NCI-H526 treated with DMSO at 0.1 percent for 48 hours (cell line): ENCODE results near the gene MYH15.

ENCODE experiments used
- DNase-seq: peaks from one replicate; lab custom pipeline; 2025; lab: John Stamatoyannopoulos, UW

The MYH15 gene

DNA sequence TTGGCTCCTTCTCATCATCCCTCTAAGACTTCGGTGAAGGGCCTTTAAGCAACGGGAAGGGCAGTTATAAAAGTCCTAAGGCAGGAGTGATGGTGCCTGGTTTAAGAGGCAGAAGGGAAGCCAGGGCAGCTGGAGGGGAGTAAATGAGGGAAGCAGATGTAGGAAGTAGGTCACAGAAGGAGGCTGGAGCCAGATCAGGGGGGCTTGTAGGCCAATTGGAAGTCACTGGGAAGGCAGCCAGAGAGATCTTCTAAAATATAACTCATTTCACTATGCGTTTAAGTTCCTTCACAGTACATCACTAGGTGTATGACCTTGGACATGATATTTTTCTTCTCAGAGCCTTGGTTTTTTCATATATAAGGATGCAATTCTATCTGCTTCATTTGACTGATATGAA, 94.7 kb downstream of the MYH15 start:
- DNase-seq: no peak

DNA sequence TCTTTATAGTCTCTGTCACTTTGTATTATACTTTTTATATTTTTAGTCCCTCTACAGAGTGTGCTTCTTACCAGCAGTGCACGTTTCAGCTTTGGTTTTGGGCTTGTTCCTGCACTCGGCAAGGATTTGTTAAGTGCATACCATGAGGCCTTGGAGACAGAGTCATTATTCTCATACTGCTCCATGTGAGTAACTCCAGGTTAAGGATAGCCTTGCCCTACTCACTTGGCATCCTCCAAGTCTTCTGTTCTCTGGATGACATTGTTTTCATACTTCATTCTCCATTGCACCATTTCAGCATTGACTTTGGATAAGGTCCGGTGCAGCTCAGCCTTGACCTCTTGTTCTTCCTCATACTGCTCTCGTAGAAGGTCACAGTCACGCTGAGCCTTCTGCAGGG, 96.4 kb downstream of the MYH15 start:
- no peak for DNase-seq

DNA sequence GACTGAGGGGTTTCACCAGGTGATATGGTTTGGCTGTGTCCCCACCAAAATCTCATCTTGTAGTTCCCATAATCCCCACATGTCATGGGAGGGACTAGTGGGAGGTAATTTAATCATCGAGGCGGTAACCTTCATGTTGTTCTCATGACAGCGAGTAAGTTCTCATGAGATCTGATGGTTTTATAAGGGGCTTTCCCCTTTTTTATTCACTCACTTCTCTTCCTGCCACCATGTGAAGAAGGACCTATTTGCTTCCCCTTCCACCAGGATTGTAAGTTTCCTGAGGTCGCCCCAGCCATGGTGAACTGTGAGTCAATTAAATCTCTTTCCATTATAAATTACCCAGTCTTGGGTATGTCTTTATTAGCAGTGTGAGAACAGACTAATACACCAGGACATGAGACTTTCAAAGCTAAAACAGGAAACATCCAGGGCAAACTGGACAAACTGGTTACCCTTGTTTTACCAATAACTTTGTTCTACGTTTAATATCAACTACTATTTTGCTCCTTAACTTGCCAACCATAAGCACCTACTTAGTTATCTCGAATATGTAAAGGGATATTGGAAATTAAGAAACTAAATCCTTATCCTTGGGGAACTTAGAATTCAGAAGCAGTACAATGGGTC, 98.2 kb downstream of the MYH15 start:
- no peak for DNase-seq

DNA sequence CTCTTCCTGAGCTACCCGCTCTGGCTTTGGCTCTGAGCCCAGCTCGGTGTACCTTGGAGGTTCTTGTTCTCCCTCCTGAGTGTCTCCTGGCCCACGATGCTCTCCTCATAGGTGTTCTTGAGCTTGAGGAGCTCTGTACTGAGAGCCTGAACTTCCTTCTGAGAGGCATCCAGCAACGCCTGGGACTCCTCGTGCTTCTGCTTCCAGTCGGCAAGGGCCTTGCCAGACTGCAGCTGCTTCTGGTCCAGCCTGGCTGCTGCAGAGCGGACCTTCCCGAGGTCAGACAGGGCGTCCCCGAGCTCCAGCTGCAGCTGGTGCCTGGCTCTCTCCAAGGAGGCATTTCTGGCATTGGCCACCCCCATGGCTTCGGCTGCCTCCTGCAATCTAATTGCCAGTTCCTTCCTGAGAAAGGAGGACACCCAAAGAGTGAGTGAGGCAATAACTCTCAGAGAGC, 99.8 kb downstream of the MYH15 start:
- DNase-seq: no peak

DNA sequence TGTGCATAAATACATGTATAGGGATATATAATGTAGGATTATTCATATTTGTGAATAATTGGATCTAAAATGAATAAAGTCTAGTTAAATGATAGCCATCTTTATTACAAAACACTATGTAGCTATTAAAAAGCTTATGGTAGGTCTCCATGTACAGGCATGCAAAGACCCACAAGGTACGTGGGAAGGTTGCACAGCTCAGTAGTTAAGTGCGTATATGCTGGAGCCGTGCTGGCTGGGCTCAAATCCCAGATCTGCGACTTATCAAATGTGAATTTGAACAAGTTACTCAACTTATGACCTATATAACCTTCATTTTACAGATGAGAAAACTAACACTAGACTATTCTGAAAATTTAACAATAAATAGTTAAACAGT, 100.6 kb downstream of the MYH15 start:
- no peak for DNase-seq

DNA sequence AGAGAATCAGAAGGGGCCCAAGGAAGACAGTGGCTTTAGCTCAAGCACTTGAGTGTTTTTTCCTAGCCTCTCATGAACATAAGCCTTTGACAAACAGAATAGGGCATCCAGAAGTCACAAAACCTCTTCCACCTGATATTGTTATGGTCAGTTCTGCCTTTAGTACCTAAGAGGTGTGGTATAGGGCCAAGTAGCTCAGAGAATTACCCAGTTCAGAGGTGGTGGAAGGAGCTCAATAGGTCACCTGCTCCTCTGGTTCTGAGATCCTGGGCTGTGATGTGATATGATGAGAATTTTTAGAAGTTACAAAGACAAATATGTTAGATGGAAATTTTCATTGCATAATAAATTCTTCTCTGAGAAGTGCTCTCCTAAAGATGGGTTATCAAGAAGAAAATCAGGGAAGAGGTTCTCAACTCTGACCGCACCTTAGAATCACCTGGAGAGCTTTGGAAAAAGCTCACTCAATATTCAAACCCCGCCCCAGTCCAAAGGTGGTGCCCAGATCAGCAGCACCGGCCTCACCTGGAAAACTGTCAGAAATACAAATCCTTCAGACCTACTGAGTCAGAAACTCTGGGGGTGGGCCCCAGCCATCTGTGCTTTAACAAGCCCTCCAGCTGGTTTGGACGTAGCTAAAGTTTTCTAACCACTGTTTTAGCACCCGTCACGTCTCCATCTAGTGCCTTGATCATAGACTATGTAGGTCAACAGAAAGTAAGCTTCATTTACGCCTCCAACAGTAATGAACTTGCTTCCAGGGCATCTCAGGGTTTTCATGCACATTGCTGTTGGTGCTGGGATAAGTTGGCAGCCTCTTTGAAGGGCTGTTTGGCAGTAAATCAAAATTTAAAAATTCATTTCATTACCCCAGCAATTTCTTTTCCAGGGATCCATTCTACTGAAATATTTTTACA, 101.3 kb downstream of the MYH15 start:
- DNase-seq: no peak

DNA sequence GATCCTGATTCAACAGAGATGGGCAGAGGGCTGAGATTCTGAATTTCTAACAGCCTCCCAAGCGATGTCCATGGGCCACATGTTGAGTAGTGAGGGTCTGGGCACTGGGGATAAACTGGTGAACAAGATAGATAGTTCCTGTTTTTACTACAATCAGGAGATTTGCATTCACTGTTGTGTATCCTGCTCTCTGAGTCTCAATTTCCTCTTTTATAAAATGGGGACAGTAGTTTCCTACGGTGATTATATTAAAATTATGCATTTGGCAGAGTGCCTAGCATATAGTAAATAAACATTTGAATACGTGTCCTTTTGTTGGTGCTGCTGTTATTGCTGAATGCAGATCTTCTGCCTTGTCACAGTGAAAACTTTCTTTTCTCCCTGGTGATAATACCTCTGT, 102.5 kb downstream of the MYH15 start:
- DNase-seq: peak; percentile 82

DNA sequence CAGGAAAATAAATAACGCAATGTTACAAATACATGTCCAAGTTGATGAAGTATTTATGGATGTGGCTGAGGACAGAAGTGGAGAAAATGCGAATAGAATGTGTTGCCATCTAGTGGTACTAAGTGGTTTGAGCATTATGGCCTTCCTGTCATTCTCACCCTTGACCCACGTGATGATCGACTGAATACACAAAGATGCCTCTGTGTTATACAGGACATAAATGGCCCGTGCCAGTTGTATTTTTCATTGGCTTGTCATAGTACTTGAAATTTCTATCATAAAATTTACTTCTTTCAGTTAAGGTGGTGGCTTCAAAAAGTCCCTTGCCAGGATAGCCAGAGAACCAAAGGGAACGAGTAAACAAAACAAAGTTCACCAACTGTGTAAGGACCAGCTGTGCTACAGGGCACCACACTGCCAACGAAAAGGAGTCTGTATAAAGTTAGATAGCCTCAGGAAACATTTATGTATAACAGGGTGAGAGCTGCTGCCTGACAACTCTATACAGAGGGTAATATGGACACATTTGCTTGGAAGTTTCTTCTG, 103.7 kb downstream of the MYH15 start:
- DNase-seq: no peak

DNA sequence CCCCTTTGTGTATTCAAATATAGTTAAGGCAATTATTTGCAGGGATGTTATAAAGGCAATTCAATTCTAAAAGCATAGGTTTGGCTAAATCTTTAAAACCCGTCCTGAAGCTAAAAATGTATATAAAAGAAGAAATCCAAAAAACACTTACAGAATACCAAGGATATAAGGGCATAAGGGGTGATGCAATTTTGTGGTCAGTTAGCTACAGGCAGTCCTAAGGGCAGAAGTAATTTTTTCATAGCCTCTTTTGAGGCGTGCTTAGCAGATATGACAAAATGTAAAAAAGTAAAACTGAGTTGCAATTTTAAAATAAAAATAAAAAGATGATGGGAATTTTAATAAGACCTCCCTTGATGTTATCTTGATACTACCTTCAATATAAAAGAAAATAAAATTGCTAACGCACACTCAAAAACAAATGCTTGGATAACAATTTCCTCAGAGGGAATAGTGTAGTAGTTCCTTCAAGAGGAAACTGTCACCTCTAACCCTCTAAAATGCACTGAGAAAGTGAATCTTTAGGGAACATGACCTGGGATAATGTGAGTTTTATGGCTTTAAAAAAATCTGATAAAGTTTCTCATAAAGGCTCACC, 104.2 kb downstream of the MYH15 start:
- no peak for DNase-seq

DNA sequence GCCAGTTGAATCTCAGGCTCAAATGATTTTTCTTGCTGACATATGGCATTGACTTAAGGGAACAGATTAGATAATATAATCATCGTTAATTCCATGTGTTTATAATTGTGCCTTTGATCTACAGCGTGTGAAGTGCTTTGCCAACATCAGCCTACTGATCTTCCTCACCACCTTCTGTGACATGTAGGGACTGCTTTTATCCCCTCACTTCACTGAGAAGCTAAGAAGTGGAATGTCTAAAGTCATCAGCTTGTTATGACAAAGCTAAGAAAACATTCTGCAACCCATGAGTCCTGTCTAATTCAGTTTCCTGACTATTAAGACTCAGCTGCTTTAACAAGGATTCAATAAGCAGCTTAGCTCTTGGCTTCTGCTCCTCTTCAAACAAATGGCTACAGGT, 106.0 kb downstream of the MYH15 start:
- no peak for DNase-seq

DNA sequence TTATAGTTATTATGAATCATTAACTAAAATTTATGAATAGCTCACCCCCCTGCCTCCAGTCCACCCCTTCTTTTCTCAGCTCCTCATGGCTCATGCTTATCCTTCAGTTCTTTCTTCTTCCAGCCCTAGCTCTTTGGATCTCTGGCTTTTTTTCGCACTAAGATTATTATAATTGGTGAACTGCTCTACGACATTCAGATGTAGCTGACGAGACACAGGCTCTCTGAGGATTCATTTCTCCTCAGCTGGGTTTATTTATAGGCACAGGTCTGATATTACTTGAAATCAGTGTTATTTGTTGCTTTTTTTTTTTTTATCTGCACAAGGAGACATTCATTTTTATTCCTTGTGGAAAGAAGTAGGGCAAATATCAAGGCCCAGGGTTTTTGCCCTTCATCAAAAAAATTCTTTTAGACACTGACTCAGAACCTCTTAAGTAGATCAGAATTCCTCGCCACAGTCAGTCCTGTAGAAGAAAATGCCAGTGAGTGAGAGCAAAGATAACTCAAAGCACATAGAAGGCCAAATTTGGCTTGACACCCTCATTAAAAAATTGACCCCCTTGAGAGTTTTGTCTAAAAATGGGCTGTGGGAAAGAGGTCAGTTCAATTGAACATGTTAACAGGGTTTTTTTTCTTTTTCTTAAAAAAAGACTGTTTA, 106.6 kb downstream of the MYH15 start:
- DNase-seq: no peak

DNA sequence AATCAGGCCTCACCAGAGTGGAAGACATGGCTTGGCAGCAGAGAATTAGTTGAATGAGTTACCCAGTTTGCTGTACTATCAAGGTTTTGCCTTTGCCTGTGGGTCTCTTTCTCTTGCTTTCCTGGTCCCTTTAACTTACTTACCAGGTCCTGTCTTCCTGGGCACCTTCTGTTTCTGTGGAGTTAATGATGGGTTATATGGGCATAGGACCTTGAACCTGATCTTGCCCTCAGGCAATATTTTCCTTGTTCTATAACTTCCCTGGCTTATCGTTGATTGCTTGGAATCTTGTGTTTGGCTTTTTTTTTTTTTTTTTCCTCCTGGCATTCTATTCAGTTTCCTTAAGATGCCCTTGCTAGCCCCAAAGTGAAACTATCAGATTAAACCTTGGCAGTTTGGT, 107.2 kb downstream of the MYH15 start:
- DNase-seq: no peak

DNA sequence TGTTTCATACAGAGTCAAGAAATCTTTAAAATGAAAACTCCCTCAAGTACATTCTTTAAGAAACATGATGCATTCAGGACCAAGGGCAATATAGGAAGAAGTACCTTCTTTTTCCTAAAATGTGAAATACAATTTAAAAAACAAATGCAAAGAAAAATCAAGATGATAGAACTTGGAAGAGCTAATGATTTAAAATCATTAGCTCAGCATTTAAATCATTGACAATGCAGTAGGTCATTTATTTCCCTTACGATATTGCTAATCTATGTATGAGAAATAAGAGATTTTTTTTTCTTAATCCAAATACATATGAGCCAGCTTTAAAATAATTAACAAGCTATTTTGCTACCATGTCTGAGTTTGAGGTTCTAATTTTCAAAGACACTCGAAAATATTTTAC, 108.6 kb downstream of the MYH15 start:
- no peak for DNase-seq

DNA sequence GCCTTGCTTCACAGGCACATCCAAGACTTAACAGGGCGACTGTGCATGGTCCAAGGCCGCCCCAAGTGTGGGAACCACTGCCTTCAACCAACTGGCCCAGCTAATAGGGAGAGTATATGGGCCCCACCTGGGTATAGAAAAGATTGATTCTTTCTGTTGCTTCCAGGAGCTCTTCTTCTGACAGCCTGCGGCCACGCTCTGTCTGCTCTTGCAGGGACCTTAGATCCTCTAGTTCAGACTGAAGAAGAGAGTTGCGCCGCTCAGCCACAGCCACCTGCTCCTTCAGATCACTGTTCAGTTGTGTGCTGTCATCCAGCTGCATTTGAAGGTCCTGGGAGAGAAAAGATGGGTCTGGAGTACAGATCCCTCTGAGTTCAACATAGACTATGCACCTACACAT, 111.9 kb downstream of the MYH15 start:
- no peak for DNase-seq

DNA sequence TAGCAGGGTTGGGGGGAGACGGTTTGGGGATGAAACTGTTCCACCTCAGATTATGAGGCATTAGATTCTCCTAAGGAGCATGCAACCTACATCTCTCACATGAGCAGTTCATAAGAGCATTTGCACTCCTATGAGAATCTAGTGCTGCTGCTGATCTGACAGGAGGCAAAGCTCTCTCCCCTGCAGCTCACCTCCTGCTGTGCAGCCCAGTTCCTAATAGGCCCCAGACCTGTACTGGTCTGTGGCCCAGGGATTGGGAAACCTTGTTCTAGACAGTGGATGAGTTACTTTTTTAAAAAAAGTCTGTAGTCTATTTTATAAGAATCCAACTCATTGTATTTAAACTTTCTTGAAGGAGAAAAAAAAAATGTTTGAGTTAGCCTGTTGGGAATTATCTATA, 114.1 kb downstream of the MYH15 start:
- DNase-seq: no peak

DNA sequence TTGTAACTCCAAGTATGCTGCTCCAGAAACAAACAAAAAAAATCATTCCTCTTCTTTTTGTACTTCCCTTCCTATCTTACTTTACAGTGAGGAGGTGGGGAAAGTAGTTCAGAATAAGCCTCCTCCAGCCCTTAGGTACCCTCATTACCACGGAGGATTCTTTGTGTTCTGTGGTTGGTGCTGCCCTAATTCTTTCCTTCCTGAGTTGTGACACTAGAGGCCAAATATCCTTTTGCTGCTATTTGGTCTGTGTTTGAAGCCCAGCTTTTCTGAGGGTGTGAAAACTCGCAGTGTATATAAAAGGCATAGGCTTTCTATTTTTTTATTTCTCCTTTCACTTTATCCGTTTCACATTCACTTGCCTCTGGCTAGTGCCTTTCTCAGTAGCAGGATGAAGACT, 115.8 kb downstream of the MYH15 start:
- DNase-seq: no peak

DNA sequence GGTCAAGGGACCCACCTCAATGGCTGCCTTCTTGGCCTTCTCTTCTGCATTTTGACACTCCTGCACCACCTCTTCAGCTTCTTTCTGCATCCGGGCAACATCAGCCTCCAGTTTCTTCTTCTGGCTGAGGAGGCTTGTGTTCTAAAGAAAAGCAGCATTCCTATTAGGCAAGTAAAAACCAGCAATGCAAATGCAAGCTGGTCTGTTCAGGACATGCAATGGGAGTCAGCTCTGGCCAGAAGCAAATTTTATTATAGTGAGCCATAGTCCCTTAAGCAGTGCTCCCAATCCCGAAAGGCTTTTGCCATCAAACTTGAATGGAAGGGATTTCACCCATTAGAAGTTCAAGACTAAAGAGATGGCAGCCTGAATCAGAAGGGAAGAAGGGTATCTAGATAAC, 116.4 kb downstream of the MYH15 start:
- no peak for DNase-seq

DNA sequence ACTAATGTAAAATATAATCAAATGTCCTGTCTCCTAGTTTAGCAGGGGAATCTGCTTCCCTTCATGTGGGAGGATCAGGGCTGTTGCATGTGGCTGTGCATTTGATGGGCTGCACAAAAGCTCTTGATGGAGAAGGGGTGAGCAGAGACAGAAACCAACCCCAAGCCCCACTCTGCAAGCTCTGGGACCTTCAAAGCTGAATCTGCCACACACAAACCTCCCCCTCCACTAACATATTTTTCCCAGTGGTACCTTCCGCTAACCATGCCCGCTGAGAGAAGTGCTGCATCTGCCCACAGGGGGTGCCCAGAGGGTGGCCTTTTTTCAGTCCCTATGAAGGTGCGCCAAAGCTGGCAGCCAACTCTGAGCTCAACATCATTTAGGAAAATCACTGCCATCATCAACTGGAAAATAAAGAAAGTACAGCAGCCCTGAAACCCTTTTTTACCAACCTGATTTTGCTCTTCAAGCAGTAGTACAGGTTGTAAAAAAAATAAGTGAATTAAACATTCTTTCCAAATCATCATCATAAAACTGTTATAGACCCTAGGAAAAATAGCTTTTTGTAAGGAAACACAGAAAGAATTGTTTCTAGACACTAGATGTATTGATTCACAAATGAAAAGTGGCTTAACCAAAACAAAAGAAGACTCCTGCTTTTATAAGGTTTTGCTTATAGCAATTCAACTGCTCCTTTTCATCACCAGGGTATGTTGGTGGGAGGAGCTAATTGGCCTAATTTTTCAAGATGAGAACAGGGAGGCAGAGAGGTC, 117.1 kb downstream of the MYH15 start:
- no peak for DNase-seq

DNA sequence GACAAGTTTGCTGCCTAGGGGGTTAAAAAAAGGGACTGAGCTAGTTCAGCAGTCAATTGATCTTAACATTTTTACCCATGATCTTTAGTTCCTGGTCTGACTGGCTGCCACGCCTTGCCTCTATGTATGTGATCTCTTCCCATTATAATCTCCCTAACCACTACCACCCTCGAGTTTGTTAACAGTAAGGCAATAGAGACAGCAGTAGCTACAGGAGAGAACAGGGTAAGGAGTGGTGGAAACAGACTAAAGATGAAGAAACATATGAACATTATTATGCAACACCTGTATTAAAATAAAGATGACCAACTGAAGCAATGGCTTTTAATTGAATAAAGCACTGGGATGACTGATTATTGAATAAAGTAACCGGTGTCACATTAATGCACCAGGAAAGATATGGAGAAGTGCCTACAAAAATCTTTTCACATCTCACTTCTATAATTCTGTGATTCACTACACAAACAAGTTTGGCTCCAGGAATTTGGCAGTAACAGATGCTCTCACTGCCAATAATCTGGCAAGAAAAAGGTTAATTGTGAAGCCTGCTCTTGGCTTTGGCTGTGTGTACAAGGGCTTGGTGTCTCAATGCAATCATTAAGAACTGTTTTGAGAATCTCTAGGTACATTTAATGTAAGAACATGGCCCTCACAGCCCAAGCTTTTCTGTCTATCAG, 118.3 kb downstream of the MYH15 start:
- DNase-seq: no peak

DNA sequence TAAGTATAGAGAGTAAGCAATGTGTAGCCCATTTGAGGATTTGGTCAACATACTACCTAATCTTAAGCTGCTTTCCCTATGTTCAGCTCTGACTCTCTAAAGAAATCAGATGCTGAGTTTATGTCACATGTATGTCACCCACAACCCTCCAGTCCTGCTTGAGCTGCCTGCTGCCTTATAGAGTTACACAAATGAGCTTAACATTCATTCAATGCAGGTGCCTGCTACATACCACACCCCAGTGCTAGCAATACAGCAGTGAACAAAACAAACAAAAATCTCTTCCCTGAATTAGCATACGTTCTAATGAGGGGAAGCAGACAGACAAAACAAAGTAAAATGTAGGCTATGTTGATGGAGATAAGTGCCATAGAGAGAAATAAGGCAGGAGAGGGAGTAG, 121.0 kb downstream of the MYH15 start:
- DNase-seq: peak; percentile 29
